Mucosa of descending colon (tissue), 3 donors: Measurements from ENCODE around the gene STX1B. TPM values are rescaled to one million over a fixed set of nuclear protein-coding genes. Genes with fewer than 3 reads are reported as not detected.
A peak's percentile ranks its signal among the peaks of the same experiment; 100 is the strongest.
"Not testable (repeated sequence)": the region's sequence is repeated elsewhere in the genome, so short reads cannot be mapped to it uniquely, and the experiment has no call there.

Experiments used
- ATAC-seq: fragments of 200-7000 bp; cut with Tn5 transposase; one replicate; pipeline ENCODE4 v1.9.1; 2020; ENCODE audit warnings: mild to moderate bottlenecking, moderate library complexity
- DNase-seq, 3 donors: peaks; one replicate each; pipeline ENCODE4 v3.0.0-alpha.2; 2020
- H3K36me3 ChIP-seq: fragments of 200-600 bp; one replicate; pipeline ENCODE4 v1.8.0; 2021; ENCODE audit warnings: low read depth, mild to moderate bottlenecking
- H3K4me1 ChIP-seq: fragments of 200-600 bp; one replicate; pipeline ENCODE4 v1.8.0; 2021; ENCODE audit warnings: low read depth, mild to moderate bottlenecking
- H3K4me3 ChIP-seq: fragments of 200-600 bp; one replicate; pipeline ENCODE4 v1.8.0; 2021; ENCODE audit warnings: mild to moderate bottlenecking
- H3K9me3 ChIP-seq: fragments of 200-600 bp; one replicate; pipeline ENCODE4 v1.8.0; 2021; ENCODE audit warnings: mild to moderate bottlenecking
- intact Hi-C, 2 donors: fragments of 100-400 bp; cut with DNase I in 1 of 2; cut with micrococcal nuclease in 1 of 2; formaldehyde crosslinking; loops; one replicate each; pipeline versions ENCODE4 v1.11.0 to v1.11.1; 2022; cut with DNase I, micrococcal nuclease
- total RNA-seq, 3 donors: library from RNA; stranded (reverse); fragmentation: NEBNext Ultra II Directional in 2 of 3; extraction: Animal tissue kit (Norgen Biotek cat#: 25700) in 2 of 3; gene quantifications; one replicate each; pipeline versions ENCODE4 v1.2.1 to v1.2.4, GENCODE V29; 2021 to 2023
- TF ChIP-seq, protein P1 (sequence below): fragments of 200-600 bp; IDR thresholded peaks from one replicate; pipeline ENCODE4 v1.8.0; 2022; ENCODE audit warnings: antibody characterized with exemption, mild to moderate bottlenecking
- donor health status: DM: no; HTN: no; CAD: no; lungs with moderate emphysema.
- donor health status: DM: no; HTN: no; CAD: no.
- donor health status: DM: no; HTN: yes; CAD: no.

The STX1B gene
- total RNA-seq, 3 donors from 2014 or later: 0.14 to 2.8 (median 0.84) TPM

GRCh38 chr16:30941600-30942425 is 68.6 kb downstream of the STX1B start:
- Histone ChIP-seq H3K4me1 (peaks cover 15% of the 10 kb centered on the region), H3K9me3 (no peaks in the 10 kb centered on the region), H3K36me3 (no peaks in the 10 kb centered on the region), H3K4me3 (no peak overlapping the region)
- ATAC-seq (peak; percentile 97), DNase-seq (peak; percentile 81 to 88 (median 85))
- intact Hi-C loops: loop anchor here in 1 of 2 donors (5.0 kb wide), 1 partner anchor 75 kb away; no protein-coding TSS in a partner anchor
- TF ChIP-seq, protein P1, sequence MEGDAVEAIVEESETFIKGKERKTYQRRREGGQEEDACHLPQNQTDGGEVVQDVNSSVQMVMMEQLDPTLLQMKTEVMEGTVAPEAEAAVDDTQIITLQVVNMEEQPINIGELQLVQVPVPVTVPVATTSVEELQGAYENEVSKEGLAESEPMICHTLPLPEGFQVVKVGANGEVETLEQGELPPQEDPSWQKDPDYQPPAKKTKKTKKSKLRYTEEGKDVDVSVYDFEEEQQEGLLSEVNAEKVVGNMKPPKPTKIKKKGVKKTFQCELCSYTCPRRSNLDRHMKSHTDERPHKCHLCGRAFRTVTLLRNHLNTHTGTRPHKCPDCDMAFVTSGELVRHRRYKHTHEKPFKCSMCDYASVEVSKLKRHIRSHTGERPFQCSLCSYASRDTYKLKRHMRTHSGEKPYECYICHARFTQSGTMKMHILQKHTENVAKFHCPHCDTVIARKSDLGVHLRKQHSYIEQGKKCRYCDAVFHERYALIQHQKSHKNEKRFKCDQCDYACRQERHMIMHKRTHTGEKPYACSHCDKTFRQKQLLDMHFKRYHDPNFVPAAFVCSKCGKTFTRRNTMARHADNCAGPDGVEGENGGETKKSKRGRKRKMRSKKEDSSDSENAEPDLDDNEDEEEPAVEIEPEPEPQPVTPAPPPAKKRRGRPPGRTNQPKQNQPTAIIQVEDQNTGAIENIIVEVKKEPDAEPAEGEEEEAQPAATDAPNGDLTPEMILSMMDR: peak; percentile 89

DNA sequence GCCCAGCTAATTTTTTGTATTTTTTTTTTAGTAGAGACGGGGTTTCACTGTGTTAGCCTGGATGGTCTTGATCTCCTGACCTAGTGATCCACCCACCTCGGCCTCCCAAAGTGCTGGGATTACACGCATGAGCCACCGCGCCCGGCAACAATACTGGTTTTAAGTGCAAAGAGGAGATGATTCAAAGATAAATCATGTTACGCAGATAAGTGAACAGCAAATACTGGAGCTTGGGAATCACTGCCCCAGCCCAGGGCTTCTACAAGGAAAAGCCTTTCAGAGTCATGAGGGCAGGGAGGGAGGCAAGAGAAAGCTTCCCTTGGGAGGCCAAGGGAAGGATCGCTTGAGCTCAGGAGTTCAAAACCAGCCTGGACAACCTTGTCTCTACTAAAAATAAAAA is 70.9 kb downstream of the STX1B start:
- H3K36me3 ChIP-seq, DNase-seq, H3K9me3 ChIP-seq, ATAC-seq, H3K4me3 ChIP-seq, intact Hi-C loops: not testable (repeated sequence)
- peaks cover 15% of the 10 kb centered on the region for H3K4me1 ChIP-seq

Other genes starting within 250 kb of the STX1B start
- gene CFAP119, start 248.6 kb downstream of the STX1B start, total RNA-seq: 1 to 10 TPM; 4.6 to 5.5 (median 5.1) TPM
- 100 to 1,000 TPM in 1 of 3 donors, 10 to 100 TPM in 2; 87.6 to 110 (median 96.3) TPM for gene RNF40, start 248.3 kb downstream of the STX1B start, total RNA-seq
- 10 to 100 TPM; 13.4 to 14.9 (median 14.6) TPM for gene ZNF629, start 223.4 kb downstream of the STX1B start, total RNA-seq
- gene BCL7C, start 116.6 kb downstream of the STX1B start, total RNA-seq: 10 to 100 TPM; 20.8 to 30.6 (median 25.3) TPM
- 1 to 10 TPM; 1.1 to 7.6 (median 1.5) TPM for gene CTF1, start 114.0 kb downstream of the STX1B start, total RNA-seq
- 10 to 100 TPM; 17.6 to 30.3 (median 22.4) TPM for gene FBXL19, start 87.1 kb downstream of the STX1B start, total RNA-seq
- gene ORAI3, start 61.6 kb downstream of the STX1B start, total RNA-seq: 10 to 100 TPM; 14.6 to 24.6 (median 15.4) TPM
- gene SETD1A, start 52.9 kb downstream of the STX1B start, total RNA-seq: 10 to 100 TPM; 13.4 to 24.7 (median 13.7) TPM
- gene HSD3B7, start 25.4 kb downstream of the STX1B start, total RNA-seq: 10 to 100 TPM; 16.5 to 27.7 (median 23.2) TPM
- gene STX4, start 22.9 kb upstream of the STX1B start, total RNA-seq: 10 to 100 TPM; 74.8 to 87.7 (median 86.9) TPM
- 10 to 100 TPM in 1 of 3 donors, 1 to 10 TPM in 2; 8.3 to 10.2 (median 9.8) TPM for gene ZNF668, start 63.6 kb upstream of the STX1B start, total RNA-seq
- 10 to 100 TPM; 19.1 to 20.3 (median 20.0) TPM for gene ZNF646, start 63.8 kb upstream of the STX1B start, total RNA-seq
- 1 to 10 TPM; 1.1 to 2.7 (median 1.3) TPM for gene PRSS53, start 78.3 kb upstream of the STX1B start, total RNA-seq
- 10 to 100 TPM; 31.9 to 67.9 (median 41.3) TPM for gene VKORC1, start 84.2 kb upstream of the STX1B start, total RNA-seq
- 10 to 100 TPM; 31.7 to 40.1 (median 36.6) TPM for gene BCKDK, start 97.7 kb upstream of the STX1B start, total RNA-seq
- gene KAT8, start 107.0 kb upstream of the STX1B start, total RNA-seq: 10 to 100 TPM; 61.1 to 83.1 (median 69.6) TPM
- 100 to 1,000 TPM; 163 to 482 (median 422) TPM for gene PRSS8, start 125.1 kb upstream of the STX1B start, total RNA-seq
- gene PRSS36, start 139.4 kb upstream of the STX1B start, total RNA-seq: 10 to 100 TPM in 1 of 3 donors, 1 to 10 TPM in 2; 8.2 to 10.2 (median 9.5) TPM
- gene FUS, start 169.5 kb upstream of the STX1B start, total RNA-seq: 100 to 1,000 TPM; 167 to 264 (median 189) TPM
- 10 to 100 TPM; 39.2 to 63.4 (median 63.1) TPM for gene PYCARD, start 192.1 kb upstream of the STX1B start, total RNA-seq
- gene TRIM72, start 203.5 kb upstream of the STX1B start, total RNA-seq: under 1 TPM in 1 of 3 donors, not detected in 2; 0.02 TPM
- not detected for gene PYDC1, start 206.5 kb upstream of the STX1B start, total RNA-seq
- 10 to 100 TPM in 1 of 3 donors, 1 to 10 TPM in 2; 4.5 to 13.0 (median 5.7) TPM for gene ITGAM, start 249.3 kb upstream of the STX1B start, total RNA-seq